HG03280 (cell line): ENCODE data around the gene YLPM1.

Experiments used
- ATAC-seq: cut with Tn5 transposase; IDR thresholded peaks from one replicate; pipeline ENCODE4 v1.9.1; 2021; ENCODE audit warnings: mild to moderate bottlenecking, moderate library complexity; ENCODE audit not compliant: unreplicated experiment

Gene YLPM1

GRCh38 chr14:74785056-74785613, 22.0 kb downstream of the YLPM1 start:
- ATAC-seq: no peak

GRCh38 chr14:74786796-74787315, 23.7 kb downstream of the YLPM1 start:
- ATAC-seq: no peak

GRCh38 chr14:74792249-74793039, 29.3 kb downstream of the YLPM1 start:
- no peak for ATAC-seq

- ATAC-seq: no peak
Measured at GRCh38 chr14:74793506-74794155, 30.5 kb downstream of the YLPM1 start.

- no peak for ATAC-seq
Measured at GRCh38 chr14:74794947-74795346, 31.8 kb downstream of the YLPM1 start.

GRCh38 chr14:74799765-74800164, 36.6 kb downstream of the YLPM1 start:
- ATAC-seq: no peak

GRCh38 chr14:74800780-74801179, 37.7 kb downstream of the YLPM1 start:
- ATAC-seq: no peak

- ATAC-seq: no peak
Measured at GRCh38 chr14:74801396-74801795, 38.3 kb downstream of the YLPM1 start.

- ATAC-seq: no peak
Measured at GRCh38 chr14:74804219-74804825, 41.2 kb downstream of the YLPM1 start.

GRCh38 chr14:74807853-74808545, 44.9 kb downstream of the YLPM1 start:
- no peak for ATAC-seq

GRCh38 chr14:74816124-74816523, 53.0 kb downstream of the YLPM1 start:
- ATAC-seq: no peak

GRCh38 chr14:74820288-74820687, 57.2 kb downstream of the YLPM1 start:
- no peak for ATAC-seq

GRCh38 chr14:74821267-74821915, 58.3 kb downstream of the YLPM1 start:
- ATAC-seq: no peak

GRCh38 chr14:74824997-74825396, 61.9 kb downstream of the YLPM1 start:
- ATAC-seq: no peak

GRCh38 chr14:74826574-74826973, 63.5 kb downstream of the YLPM1 start:
- no peak for ATAC-seq

GRCh38 chr14:74829251-74829650, 66.1 kb downstream of the YLPM1 start:
- ATAC-seq: no peak

- no peak for ATAC-seq
Measured at GRCh38 chr14:74832849-74833248, 69.7 kb downstream of the YLPM1 start.

GRCh38 chr14:74834692-74835392, 71.7 kb downstream of the YLPM1 start:
- no peak for ATAC-seq

GRCh38 chr14:74835645-74836250, 72.6 kb downstream of the YLPM1 start:
- peak; percentile 52 for ATAC-seq
